CD4-positive, alpha-beta T cell treated with Interleukin-15 for 4 hours (primary cell): ENCODE measurements around the gene VWA5A.
"Not testable (repeated sequence)": the region's sequence is repeated elsewhere in the genome, so short reads cannot be mapped to it uniquely, and the experiment has no call there.

Source experiments
- DNase-seq: peaks from one replicate; pipeline ENCODE4 v3.0.0-alpha.2; 2020; ENCODE audit warnings: low spot score

The VWA5A gene

GRCh38 chr11:124093330-124093729 is 21.9 kb upstream of the VWA5A start:
- no peak for DNase-seq

- DNase-seq = no peak
Observed at GRCh38 chr11:124094731-124095130, 20.5 kb upstream of the VWA5A start.

GRCh38 chr11:124096364-124096763 is 18.9 kb upstream of the VWA5A start:
- no peak for DNase-seq

GRCh38 chr11:124098141-124098540 is 17.1 kb upstream of the VWA5A start:
- no peak for DNase-seq

- no peak for DNase-seq
Observed at GRCh38 chr11:124101737-124102136, 13.5 kb upstream of the VWA5A start.

GRCh38 chr11:124108156-124108555 is 7.1 kb upstream of the VWA5A start:
- no peak for DNase-seq

GRCh38 chr11:124109377-124109776 is 5.9 kb upstream of the VWA5A start:
- no peak for DNase-seq

GRCh38 chr11:124110201-124110600 is 5.0 kb upstream of the VWA5A start:
- DNase-seq = no peak

GRCh38 chr11:124113890-124114289 is 1.4 kb upstream of the VWA5A start:
- DNase-seq = no peak

- DNase-seq = no peak
Observed at GRCh38 chr11:124115782-124116616, 749 bp downstream of the VWA5A start.

- no peak for DNase-seq
Observed at GRCh38 chr11:124119103-124119502, 3.9 kb downstream of the VWA5A start.

- no peak for DNase-seq
Observed at GRCh38 chr11:124120891-124121290, 5.6 kb downstream of the VWA5A start.

GRCh38 chr11:124122123-124122522 is 6.9 kb downstream of the VWA5A start:
- DNase-seq = no peak

- DNase-seq = no peak
Observed at GRCh38 chr11:124123622-124124021, 8.4 kb downstream of the VWA5A start.

GRCh38 chr11:124127134-124127533 is 11.9 kb downstream of the VWA5A start:
- DNase-seq = not testable (repeated sequence)

GRCh38 chr11:124143034-124143433 is 27.8 kb downstream of the VWA5A start:
- no peak for DNase-seq

GRCh38 chr11:124147951-124148350 is 32.7 kb downstream of the VWA5A start:
- DNase-seq = no peak

- no peak for DNase-seq
Observed at GRCh38 chr11:124150684-124151083, 35.4 kb downstream of the VWA5A start.

GRCh38 chr11:124152770-124153407 is 37.6 kb downstream of the VWA5A start:
- no peak for DNase-seq

GRCh38 chr11:124153821-124154220 is 38.6 kb downstream of the VWA5A start:
- DNase-seq = no peak

- DNase-seq = no peak
Observed at GRCh38 chr11:124159481-124159880, 44.2 kb downstream of the VWA5A start.

GRCh38 chr11:124160986-124161385 is 45.7 kb downstream of the VWA5A start:
- DNase-seq = no peak

GRCh38 chr11:124167826-124168231 is 52.6 kb downstream of the VWA5A start:
- DNase-seq = no peak

GRCh38 chr11:124168796-124169195 is 53.5 kb downstream of the VWA5A start:
- DNase-seq = no peak
